Mesenchymal stem cell (in vitro differentiated cells and primary cell): ENCODE results near the gene ICOS.

Source experiments
- DNase-seq: peaks from one replicate; pipeline ENCODE4 v3.0.0-alpha.2; 2013
- H2AFZ ChIP-seq: one replicate; pipeline ENCODE4 v1.6.1; 2013; ENCODE audit warnings: low read depth, mild to moderate bottlenecking, control low read depth, inconsistent platforms, low read length, moderate library complexity
- H2AK5ac ChIP-seq: 2 replicates; pipeline ENCODE4 v1.6.1; 2013; ENCODE audit warnings: low read length, moderate library complexity, mild to moderate bottlenecking, inconsistent platforms; ENCODE audit not compliant: severe bottlenecking
- H2BK120ac ChIP-seq: one replicate; pipeline ENCODE4 v1.6.1; 2013; ENCODE audit warnings: low read depth, mild to moderate bottlenecking, inconsistent platforms, low read length, moderate library complexity
- H2BK12ac ChIP-seq, 2 experiments: one replicate each; pipeline ENCODE4 v1.6.1; 2013; ENCODE audit warnings: inconsistent platforms in 2 of 2, low read length in 2 of 2, mild to moderate bottlenecking in 2 of 2, moderate library complexity in 2 of 2, control low read depth in 1 of 2
- H2BK15ac ChIP-seq: one replicate; pipeline ENCODE4 v1.6.1; 2013; ENCODE audit warnings: mild to moderate bottlenecking, low read depth, inconsistent platforms; ENCODE audit not compliant: poor library complexity, severe bottlenecking
- H2BK5ac ChIP-seq: 2 replicates; pipeline ENCODE4 v1.6.1; 2013; ENCODE audit warnings: low read depth, mild to moderate bottlenecking, low read length, control low read depth, inconsistent platforms; ENCODE audit not compliant: poor library complexity, severe bottlenecking
- H3K14ac ChIP-seq, 2 experiments: one replicate each; pipeline ENCODE4 v1.6.1; 2013; ENCODE audit warnings: inconsistent platforms in 2 of 2, low read length in 2 of 2, control low read depth in 1 of 2, mild to moderate bottlenecking in 1 of 2, moderate library complexity in 1 of 2
- H3K18ac ChIP-seq, 2 experiments: one replicate each; pipeline ENCODE4 v1.6.1; 2013; ENCODE audit warnings: inconsistent platforms in 2 of 2, low read length in 2 of 2, control low read depth in 1 of 2, low read depth in 1 of 2, mild to moderate bottlenecking in 1 of 2
- H3K23ac ChIP-seq, 2 experiments: one replicate each; pipeline ENCODE4 v1.6.1; 2013; ENCODE audit warnings: inconsistent platforms in 2 of 2, low read length in 2 of 2, mild to moderate bottlenecking in 2 of 2, moderate library complexity in 2 of 2, control low read depth in 1 of 2
- H3K27ac ChIP-seq: 2 replicates; pipeline ENCODE4 v1.5.1; 2013; ENCODE audit warnings: mild to moderate bottlenecking, moderate library complexity, low read length, control low read depth, inconsistent platforms; ENCODE audit not compliant: poor library complexity, severe bottlenecking
- H3K27me3 ChIP-seq, 2 experiments: 2 replicates each; pipeline versions ENCODE4 v1.6.1 to v1.7.0; 2013; ENCODE audit warnings: low read length in 2 of 2, mild to moderate bottlenecking in 2 of 2, moderate library complexity in 2 of 2, control low read depth in 1 of 2, inconsistent platforms in 1 of 2; ENCODE audit not compliant: control insufficient read depth in 1 of 2, insufficient read depth in 1 of 2
- H3K36me3 ChIP-seq, 2 experiments: 2 replicates each; pipeline versions ENCODE4 v1.6.1 to v1.7.0; 2013; ENCODE audit warnings: low read length in 2 of 2, control low read depth in 1 of 2, inconsistent platforms in 1 of 2, low read depth in 1 of 2, mild to moderate bottlenecking in 1 of 2; ENCODE audit not compliant: insufficient read depth in 2 of 2, control insufficient read depth in 1 of 2
- H3K4ac ChIP-seq, 2 experiments: one replicate each; pipeline ENCODE4 v1.6.1; 2013; ENCODE audit warnings: inconsistent platforms in 2 of 2, low read length in 2 of 2, mild to moderate bottlenecking in 2 of 2, moderate library complexity in 2 of 2, control low read depth in 1 of 2, low read depth in 1 of 2
- H3K4me1 ChIP-seq: 2 replicates; pipeline ENCODE4 v1.6.1; 2013; ENCODE audit warnings: low read depth, low read length, control low read depth; ENCODE audit not compliant: control insufficient read depth, insufficient read depth
- H3K4me2 ChIP-seq: 2 replicates; pipeline ENCODE4 v1.6.1; 2013; ENCODE audit warnings: low read length, mild to moderate bottlenecking, inconsistent platforms; ENCODE audit not compliant: poor library complexity, severe bottlenecking
- H3K4me3 ChIP-seq, 2 experiments: 2 replicates each; pipeline versions ENCODE4 v1.5.1 to v1.7.0; 2013; ENCODE audit warnings: low read length in 2 of 2, mild to moderate bottlenecking in 2 of 2, control low read depth in 1 of 2, low read depth in 1 of 2; ENCODE audit not compliant: insufficient read depth in 1 of 2
- H3K79me1 ChIP-seq: replicated peaks from 2 replicates; pipeline ENCODE4 v1.6.1; 2013; ENCODE audit warnings: mild to moderate bottlenecking, control low read depth, low read length, inconsistent platforms; ENCODE audit not compliant: poor library complexity, severe bottlenecking
- H3K9ac ChIP-seq: 2 replicates; pipeline ENCODE4 v1.7.0; 2013; ENCODE audit warnings: mild to moderate bottlenecking, low read length, moderate library complexity
- H3K9me3 ChIP-seq: 2 replicates; pipeline ENCODE4 v1.7.0; 2013; ENCODE audit warnings: mild to moderate bottlenecking, low read length; ENCODE audit not compliant: control insufficient read depth
- H4K8ac ChIP-seq: one replicate; pipeline ENCODE4 v1.6.1; 2013; ENCODE audit warnings: inconsistent platforms, mild to moderate bottlenecking, low read length, moderate library complexity
- H4K91ac ChIP-seq: one replicate; pipeline ENCODE4 v1.6.1; 2013; ENCODE audit warnings: mild to moderate bottlenecking, low read length, inconsistent platforms
- WGBS: methylation state at CpG from one replicate; pipeline ENCODE4 v1.1.7; 2013; ENCODE audit warnings: mixed read lengths; 5-methylcytosine and 5-hydroxymethylcytosine counted together

The ICOS gene

GRCh38 chr2:203994735-203995134 is 58.2 kb downstream of the ICOS start:
- no peak for DNase-seq
- WGBS: 100% methylated on average over 1 of the region's 2 CpGs
- H3K27me3 ChIP-seq: peaks cover 6 to 7% of the 10 kb centered on the region in 2 experiments
- H3K9me3 ChIP-seq: no peaks in the 10 kb centered on the region
- H3K23ac ChIP-seq: no peak overlapping the region
- H4K91ac ChIP-seq: no peak overlapping the region
- H3K18ac ChIP-seq: no peak overlapping the region
- no peaks in the 10 kb centered on the region for H3K4me1 ChIP-seq
- no peak overlapping the region for H3K4ac ChIP-seq
- H3K4me2 ChIP-seq: no peak overlapping the region
- no peak overlapping the region for H2BK12ac ChIP-seq
- no peak overlapping the region for H2AFZ ChIP-seq
- H2AK5ac ChIP-seq: no peak overlapping the region
- H3K14ac ChIP-seq: no peak overlapping the region
- no peak overlapping the region for H2BK5ac ChIP-seq
- H4K8ac ChIP-seq: no peak overlapping the region
- no peaks in the 10 kb centered on the region for H3K36me3 ChIP-seq
- no peak overlapping the region for H2BK120ac ChIP-seq
- H3K27ac ChIP-seq: no peak overlapping the region
- H3K4me3 ChIP-seq: no peak overlapping the region
- no peak overlapping the region for H2BK15ac ChIP-seq
- no peaks in the 10 kb centered on the region for H3K79me1 ChIP-seq
- H3K9ac ChIP-seq: no peak overlapping the region

DNA sequence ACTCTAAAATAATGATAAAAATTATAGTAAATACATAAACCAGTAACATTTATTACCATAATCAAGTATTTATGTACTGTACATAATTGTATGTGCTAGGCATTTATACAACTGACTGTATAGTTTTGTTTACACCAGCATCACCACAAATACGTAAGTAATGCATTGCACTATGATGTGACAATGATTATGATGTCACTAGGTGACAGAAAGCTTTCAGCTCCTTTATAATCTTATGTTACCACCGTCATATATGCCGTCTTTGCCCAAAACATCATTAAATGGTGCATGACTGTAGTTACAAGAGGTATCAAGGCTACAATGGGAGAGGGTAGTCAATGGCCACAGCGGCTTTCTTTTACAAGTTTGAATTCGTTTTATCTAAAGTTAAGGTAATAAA is 60.1 kb downstream of the ICOS start:
- Histone ChIP-seq H3K9ac (no peak overlapping the region), H2BK120ac (no peak overlapping the region), H3K18ac (no peak overlapping the region), H3K9me3 (no peaks in the 10 kb centered on the region), H3K4me1 (no peaks in the 10 kb centered on the region), H2BK5ac (no peak overlapping the region), H2AK5ac (no peak overlapping the region), H3K27ac (no peak overlapping the region), H3K27me3 (peaks cover 6 to 24% of the 10 kb centered on the region in 2 experiments), H3K23ac (no peak overlapping the region), H3K4me2 (no peak overlapping the region), H2BK12ac (no peak overlapping the region), H3K4me3 (no peak overlapping the region), H2BK15ac (no peak overlapping the region), H4K8ac (no peak overlapping the region), H4K91ac (no peak overlapping the region), H2AFZ (no peak overlapping the region), H3K14ac (no peak overlapping the region), H3K4ac (no peak overlapping the region), H3K36me3 (no peaks in the 10 kb centered on the region), H3K79me1 (no peaks in the 10 kb centered on the region)
- WGBS: 83% methylated on average over 4 of the region's 5 CpGs
- DNase-seq: no peak

GRCh38 chr2:203997481-203997880 is 60.9 kb downstream of the ICOS start:
- H3K4me2 ChIP-seq: no peak overlapping the region
- H3K23ac ChIP-seq: no peak overlapping the region
- H3K9me3 ChIP-seq: no peaks in the 10 kb centered on the region
- no peak overlapping the region for H3K9ac ChIP-seq
- H3K4ac ChIP-seq: no peak overlapping the region
- no peak overlapping the region for H2BK12ac ChIP-seq
- H2BK120ac ChIP-seq: no peak overlapping the region
- H3K4me1 ChIP-seq: no peaks in the 10 kb centered on the region
- H4K91ac ChIP-seq: no peak overlapping the region
- H3K79me1 ChIP-seq: no peaks in the 10 kb centered on the region
- no peak overlapping the region for H2AFZ ChIP-seq
- H2BK5ac ChIP-seq: no peak overlapping the region
- H3K27me3 ChIP-seq: peaks cover 8 to 28% of the 10 kb centered on the region in 2 experiments
- H2BK15ac ChIP-seq: no peak overlapping the region
- no peak overlapping the region for H3K27ac ChIP-seq
- no peak overlapping the region for H2AK5ac ChIP-seq
- no peak overlapping the region for H3K4me3 ChIP-seq
- H3K14ac ChIP-seq: no peak overlapping the region
- no peak overlapping the region for H3K18ac ChIP-seq
- WGBS: 73% methylated on average over 1 of the region's 1 CpG
- DNase-seq: no peak
- H4K8ac ChIP-seq: no peak overlapping the region
- H3K36me3 ChIP-seq: no peaks in the 10 kb centered on the region

GRCh38 chr2:203997980-203998809 is 61.6 kb downstream of the ICOS start:
- H3K27me3 ChIP-seq: peaks cover 13 to 28% of the 10 kb centered on the region in 2 experiments
- no peak overlapping the region for H2BK15ac ChIP-seq
- no peaks in the 10 kb centered on the region for H3K4me1 ChIP-seq
- 93% methylated on average over 5 of the region's 6 CpGs for WGBS
- no peaks in the 10 kb centered on the region for H3K36me3 ChIP-seq
- H2BK5ac ChIP-seq: no peak overlapping the region
- H2AFZ ChIP-seq: no peak overlapping the region
- H4K8ac ChIP-seq: no peak overlapping the region
- H2BK120ac ChIP-seq: no peak overlapping the region
- H3K4ac ChIP-seq: no peak overlapping the region
- no peak overlapping the region for H3K4me2 ChIP-seq
- peak; percentile 12 for DNase-seq
- H3K9ac ChIP-seq: no peak overlapping the region
- no peak overlapping the region for H2BK12ac ChIP-seq
- H4K91ac ChIP-seq: no peak overlapping the region
- H3K23ac ChIP-seq: no peak overlapping the region
- no peaks in the 10 kb centered on the region for H3K9me3 ChIP-seq
- H3K79me1 ChIP-seq: no peaks in the 10 kb centered on the region
- no peak overlapping the region for H3K27ac ChIP-seq
- H3K4me3 ChIP-seq: no peak overlapping the region
- no peak overlapping the region for H3K14ac ChIP-seq
- H3K18ac ChIP-seq: no peak overlapping the region
- H2AK5ac ChIP-seq: no peak overlapping the region
